ENCODE results near the gene ARSA.

DNA sequence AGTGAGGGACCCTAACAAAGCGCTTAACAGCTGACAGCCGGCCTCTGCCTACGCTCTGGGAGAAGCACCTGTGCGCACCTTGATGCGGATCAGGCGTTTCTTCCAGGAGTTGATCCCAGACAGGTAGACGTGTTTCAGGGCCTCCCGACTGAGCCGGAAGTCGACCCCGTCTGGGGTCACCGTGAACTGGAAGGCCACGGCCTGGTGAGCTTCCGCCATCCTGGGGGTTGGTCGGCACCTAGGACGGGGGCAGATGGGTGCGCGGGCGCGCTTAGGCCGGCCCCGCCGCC lies 50.3 kb downstream of the ARSA start:
- TF ChIP-seq EZH2phosphoT487 (IDR thresholded peaks at IDR 0.05; ENCODE audit: borderline replicate concordance, low read depth, low read length), result no peak
- TF ChIP-seq, protein P1, sequence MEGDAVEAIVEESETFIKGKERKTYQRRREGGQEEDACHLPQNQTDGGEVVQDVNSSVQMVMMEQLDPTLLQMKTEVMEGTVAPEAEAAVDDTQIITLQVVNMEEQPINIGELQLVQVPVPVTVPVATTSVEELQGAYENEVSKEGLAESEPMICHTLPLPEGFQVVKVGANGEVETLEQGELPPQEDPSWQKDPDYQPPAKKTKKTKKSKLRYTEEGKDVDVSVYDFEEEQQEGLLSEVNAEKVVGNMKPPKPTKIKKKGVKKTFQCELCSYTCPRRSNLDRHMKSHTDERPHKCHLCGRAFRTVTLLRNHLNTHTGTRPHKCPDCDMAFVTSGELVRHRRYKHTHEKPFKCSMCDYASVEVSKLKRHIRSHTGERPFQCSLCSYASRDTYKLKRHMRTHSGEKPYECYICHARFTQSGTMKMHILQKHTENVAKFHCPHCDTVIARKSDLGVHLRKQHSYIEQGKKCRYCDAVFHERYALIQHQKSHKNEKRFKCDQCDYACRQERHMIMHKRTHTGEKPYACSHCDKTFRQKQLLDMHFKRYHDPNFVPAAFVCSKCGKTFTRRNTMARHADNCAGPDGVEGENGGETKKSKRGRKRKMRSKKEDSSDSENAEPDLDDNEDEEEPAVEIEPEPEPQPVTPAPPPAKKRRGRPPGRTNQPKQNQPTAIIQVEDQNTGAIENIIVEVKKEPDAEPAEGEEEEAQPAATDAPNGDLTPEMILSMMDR (conservative IDR thresholded peaks at IDR 0.05; ENCODE audit: low read length), result no peak
